ENCODE measurements around the gene PPP1R14D. TPM values are rescaled to one million over a fixed set of nuclear protein-coding genes. Genes with fewer than 3 reads are reported as not detected.

PPP1R14D gene
- total RNA-seq, 4 donors from 2014 or later = 0.68 TPM; not detected in 3

- peaks cover 35 to 81% (median 40%) of the 10 kb centered on the region in 3 donors for H3K4me1 ChIP-seq
- no peaks in the 10 kb centered on the region for H3K9me3 ChIP-seq
- 36 to 52% methylated on average over 4 to 5 of the region's 6 CpGs for WGBS, 2 donors
- H3K4me3 ChIP-seq = no peak overlapping the region
- TF ChIP-seq POLR2A (IDR thresholded peaks at IDR 0.05) (no peak), CTCF (IDR thresholded peaks at IDR 0.05) (no peak)
- H3K27ac ChIP-seq = peak overlapping the region; percentile 72 to 86 (median 79)
- intact Hi-C loops (cut with DNase I) = no loop called here
- H3K36me3 ChIP-seq = peaks cover 0 to 17% (median 0%) of the 10 kb centered on the region in 3 donors
- DNase-seq = no peak
- H3K27me3 ChIP-seq = no peaks in the 10 kb centered on the region
These were observed 40.5 kb downstream of the PPP1R14D start for GRCh38 chr15:40787991-40788390.

GRCh38 chr15:40787344-40787841, 41.1 kb downstream of the PPP1R14D start:
- 11 to 29% methylated on average over 4 of the region's 4 CpGs for WGBS, 2 donors
- no peaks in the 10 kb centered on the region for H3K27me3 ChIP-seq

GRCh38 chr15:40785814-40786213, 42.7 kb downstream of the PPP1R14D start:
- no peaks in the 10 kb centered on the region for H3K36me3 ChIP-seq
- H3K27ac ChIP-seq = peak overlapping the region; percentile 72 to 86 (median 79)
- no peak for DNase-seq
- H3K4me3 ChIP-seq = no peak overlapping the region
- 46 to 53% methylated on average over 2 of the region's 2 CpGs for whole genome bisulfite sequencing, 2 donors
- no peaks in the 10 kb centered on the region for H3K27me3 ChIP-seq
- TF ChIP-seq POLR2A (IDR thresholded peaks at IDR 0.05) (no peak), CTCF (IDR thresholded peaks at IDR 0.05) (no peak)
- H3K9me3 ChIP-seq = no peaks in the 10 kb centered on the region
- H3K4me1 ChIP-seq = peaks cover 35 to 68% (median 40%) of the 10 kb centered on the region in 3 donors
- intact Hi-C loops (cut with DNase I) = no loop called here

More at GRCh38 chr15:40787344-40787841, 41.1 kb downstream of the PPP1R14D start:
- intact Hi-C loops (cut with DNase I) = no loop called here
- H3K4me1 ChIP-seq = peaks cover 35 to 81% (median 40%) of the 10 kb centered on the region in 3 donors
- DNase-seq = no peak
- H3K36me3 ChIP-seq = peaks cover 0 to 15% (median 0%) of the 10 kb centered on the region in 3 donors
- H3K27ac ChIP-seq = peak overlapping the region; percentile 72 to 86 (median 79)
- H3K9me3 ChIP-seq = no peaks in the 10 kb centered on the region
- no peak for TF ChIP-seq CTCF (IDR thresholded peaks at IDR 0.05)
- no peak for TF ChIP-seq POLR2A (IDR thresholded peaks at IDR 0.05)
- H3K4me3 ChIP-seq = no peak overlapping the region

- no peak for DNase-seq
- TF ChIP-seq CTCF (IDR thresholded peaks at IDR 0.05) (peak in 2 of 6 experiments; percentile 6 to 44), POLR2A (IDR thresholded peaks at IDR 0.05) (no peak)
- Histone ChIP-seq H3K4me3 (no peak overlapping the region), H3K36me3 (peaks cover 0 to 3% (median 0%) of the 10 kb centered on the region in 3 donors), H3K27ac (peak overlapping the region; percentile 67 to 86 (median 77)), H3K9me3 (no peaks in the 10 kb centered on the region), H3K27me3 (no peaks in the 10 kb centered on the region), H3K4me1 (peaks cover 31 to 62% (median 38%) of the 10 kb centered on the region in 3 donors)
- 68 to 76% methylated on average over 3 of the region's 3 CpGs for WGBS, 2 donors
- intact Hi-C loops (cut with DNase I) = no loop called here
These were observed 43.3 kb downstream of the PPP1R14D start for GRCh38 chr15:40785164-40785563.

GRCh38 chr15:40782609-40783227, 45.8 kb downstream of the PPP1R14D start:
- H3K36me3 ChIP-seq = peaks cover 0 to 27% (median 4%) of the 10 kb centered on the region in 3 donors
- peaks cover 17 to 39% (median 23%) of the 10 kb centered on the region in 3 donors for H3K4me1 ChIP-seq
- H3K4me3 ChIP-seq = no peak overlapping the region
- intact Hi-C loops (cut with DNase I) = no loop called here
- no peak overlapping the region for H3K27ac ChIP-seq
- TF ChIP-seq CTCF (IDR thresholded peaks at IDR 0.05) (peak; percentile 29 to 93 (median 80)), POLR2A (IDR thresholded peaks at IDR 0.05) (no peak)
- 44 to 69% methylated on average over 6 of the region's 8 CpGs for WGBS, 2 donors
- no peaks in the 10 kb centered on the region for H3K27me3 ChIP-seq
- H3K9me3 ChIP-seq = no peaks in the 10 kb centered on the region
- DNase-seq = no peak
